Right renal cortex interstitium (tissue), 3 donors: ENCODE measurements around the gene SCAF4. TPM values are rescaled to one million over a fixed set of nuclear protein-coding genes. Genes with fewer than 3 reads are reported as not detected.
"Not testable (repeated sequence)": the region's sequence is repeated elsewhere in the genome, so short reads cannot be mapped to it uniquely, and the experiment has no call there.

Experiments
- DNase-seq, 3 donors: peaks; one replicate each; pipeline ENCODE4 v3.0.0-alpha.2; 2013; ENCODE audit warnings: low read depth in 3 of 3, low spot score in 2 of 3
- polyA plus RNA-seq, 3 donors: library from polyadenylated mRNA; unstranded; fragments of 120-200 nt; gene quantifications; one replicate each; pipeline ENCODE4 v1.2.1, GENCODE V29; 2013; ENCODE audit not compliant: insufficient read length in 3 of 3

SCAF4 gene
- 10 to 100 TPM; 31.9 to 37.5 (median 33.2) TPM for polyA plus RNA-seq

- DNase-seq, result peak; percentile 38 to 81 (median 75)
Measured at GRCh38 chr21:31731857-31732596, at the start of gene SCAF4. Gene SCAF4, minus strand, starts transcription at chr21:31732118. Its CDS starts 426 bp downstream, at chr21:31731692.

GRCh38 chr21:31780944-31781343 is 49.0 kb upstream of the SCAF4 start:
- no peak for DNase-seq

- no peak for DNase-seq
Measured at GRCh38 chr21:31778546-31778945, 46.6 kb upstream of the SCAF4 start.

- no peak for DNase-seq
Measured at GRCh38 chr21:31777857-31778256, 45.9 kb upstream of the SCAF4 start.

GRCh38 chr21:31774031-31774430 is 42.1 kb upstream of the SCAF4 start:
- no peak for DNase-seq

GRCh38 chr21:31772674-31773555 is 41.0 kb upstream of the SCAF4 start:
- no peak for DNase-seq

GRCh38 chr21:31771685-31772084 is 39.8 kb upstream of the SCAF4 start:
- no peak for DNase-seq

- DNase-seq, result no peak
Measured at GRCh38 chr21:31768710-31769109, 36.8 kb upstream of the SCAF4 start.

GRCh38 chr21:31766899-31767298 is 35.0 kb upstream of the SCAF4 start:
- no peak for DNase-seq

GRCh38 chr21:31765850-31766249 is 33.9 kb upstream of the SCAF4 start:
- DNase-seq, result not testable (repeated sequence)

- DNase-seq, result no peak
Measured at GRCh38 chr21:31760931-31761330, 29.0 kb upstream of the SCAF4 start.

- DNase-seq, result no peak
Measured at GRCh38 chr21:31756787-31757186, 24.9 kb upstream of the SCAF4 start.

GRCh38 chr21:31755027-31755426 is 23.1 kb upstream of the SCAF4 start:
- DNase-seq, result no peak

- DNase-seq, result no peak
Measured at GRCh38 chr21:31754708-31754960, 22.7 kb upstream of the SCAF4 start.

- no peak for DNase-seq
Measured at GRCh38 chr21:31753949-31754707, 22.2 kb upstream of the SCAF4 start.

GRCh38 chr21:31752967-31753366 is 21.0 kb upstream of the SCAF4 start:
- no peak for DNase-seq

GRCh38 chr21:31752352-31752751 is 20.4 kb upstream of the SCAF4 start:
- DNase-seq, result no peak

GRCh38 chr21:31750843-31751242 is 18.9 kb upstream of the SCAF4 start:
- no peak for DNase-seq

- no peak for DNase-seq
Measured at GRCh38 chr21:31744182-31744800, 12.4 kb upstream of the SCAF4 start.

- DNase-seq, result no peak
Measured at GRCh38 chr21:31743712-31744111, 11.8 kb upstream of the SCAF4 start.

GRCh38 chr21:31741116-31741515 is 9.2 kb upstream of the SCAF4 start:
- DNase-seq, result no peak
